Measurements from ENCODE around the gene SGSM2.

SGSM2 gene

DNA sequence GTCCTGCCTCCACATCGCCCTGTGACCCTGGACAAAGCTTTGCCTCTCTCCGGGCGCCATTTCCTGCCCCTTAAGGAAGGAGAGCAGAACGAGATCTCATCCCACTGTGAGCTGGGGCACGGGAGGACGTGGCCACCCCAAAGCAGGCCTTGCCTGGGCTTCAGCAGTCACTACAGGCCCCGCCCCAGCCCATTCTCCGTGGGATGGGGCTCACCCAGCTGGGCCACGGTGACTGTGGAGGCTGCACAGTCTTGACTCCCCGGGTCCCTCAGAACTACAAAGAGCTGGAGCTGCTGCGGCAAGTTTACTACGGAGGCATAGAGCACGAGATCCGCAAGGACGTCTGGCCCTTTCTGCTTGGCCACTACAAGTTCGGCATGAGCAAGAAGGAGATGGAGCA is 35.4 kb downstream of the SGSM2 start:
- no peak overlapping the region for H3K4me3 ChIP-seq (ENCODE audit: low read length)

DNA sequence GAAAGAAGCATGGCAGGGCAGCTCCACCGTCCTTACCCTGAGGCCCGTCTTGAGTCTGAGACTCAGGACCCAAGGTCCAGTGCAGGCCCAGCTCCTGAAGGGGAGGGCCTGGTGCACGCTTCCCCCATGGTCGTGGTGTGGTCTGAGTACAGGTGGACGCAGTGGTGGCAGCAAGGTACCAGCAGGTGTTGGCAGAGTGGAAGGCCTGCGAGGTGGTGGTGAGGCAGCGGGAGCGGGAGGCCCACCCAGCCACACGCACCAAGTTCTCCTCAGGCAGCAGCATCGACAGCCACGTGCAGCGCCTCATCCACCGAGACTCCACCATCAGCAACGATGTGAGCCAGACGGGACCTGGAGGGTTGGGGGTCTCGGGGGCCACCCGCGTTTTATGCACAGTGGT is 35.9 kb downstream of the SGSM2 start:
- no peak overlapping the region for H3K4me3 ChIP-seq (ENCODE audit: low read length)
- DNase-seq (ENCODE audit: low read depth): no peak
- TF ChIP-seq, protein P1, sequence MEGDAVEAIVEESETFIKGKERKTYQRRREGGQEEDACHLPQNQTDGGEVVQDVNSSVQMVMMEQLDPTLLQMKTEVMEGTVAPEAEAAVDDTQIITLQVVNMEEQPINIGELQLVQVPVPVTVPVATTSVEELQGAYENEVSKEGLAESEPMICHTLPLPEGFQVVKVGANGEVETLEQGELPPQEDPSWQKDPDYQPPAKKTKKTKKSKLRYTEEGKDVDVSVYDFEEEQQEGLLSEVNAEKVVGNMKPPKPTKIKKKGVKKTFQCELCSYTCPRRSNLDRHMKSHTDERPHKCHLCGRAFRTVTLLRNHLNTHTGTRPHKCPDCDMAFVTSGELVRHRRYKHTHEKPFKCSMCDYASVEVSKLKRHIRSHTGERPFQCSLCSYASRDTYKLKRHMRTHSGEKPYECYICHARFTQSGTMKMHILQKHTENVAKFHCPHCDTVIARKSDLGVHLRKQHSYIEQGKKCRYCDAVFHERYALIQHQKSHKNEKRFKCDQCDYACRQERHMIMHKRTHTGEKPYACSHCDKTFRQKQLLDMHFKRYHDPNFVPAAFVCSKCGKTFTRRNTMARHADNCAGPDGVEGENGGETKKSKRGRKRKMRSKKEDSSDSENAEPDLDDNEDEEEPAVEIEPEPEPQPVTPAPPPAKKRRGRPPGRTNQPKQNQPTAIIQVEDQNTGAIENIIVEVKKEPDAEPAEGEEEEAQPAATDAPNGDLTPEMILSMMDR (conservative IDR thresholded peaks at IDR 0.05; ENCODE audit: low read depth, low read length): no peak

More for the DNA sequence above, 35.4 kb downstream of the SGSM2 start:
- no peak for DNase-seq (ENCODE audit: low read depth)
- TF ChIP-seq, protein P1 (conservative IDR thresholded peaks at IDR 0.05; ENCODE audit: low read depth, low read length): no peak

DNA sequence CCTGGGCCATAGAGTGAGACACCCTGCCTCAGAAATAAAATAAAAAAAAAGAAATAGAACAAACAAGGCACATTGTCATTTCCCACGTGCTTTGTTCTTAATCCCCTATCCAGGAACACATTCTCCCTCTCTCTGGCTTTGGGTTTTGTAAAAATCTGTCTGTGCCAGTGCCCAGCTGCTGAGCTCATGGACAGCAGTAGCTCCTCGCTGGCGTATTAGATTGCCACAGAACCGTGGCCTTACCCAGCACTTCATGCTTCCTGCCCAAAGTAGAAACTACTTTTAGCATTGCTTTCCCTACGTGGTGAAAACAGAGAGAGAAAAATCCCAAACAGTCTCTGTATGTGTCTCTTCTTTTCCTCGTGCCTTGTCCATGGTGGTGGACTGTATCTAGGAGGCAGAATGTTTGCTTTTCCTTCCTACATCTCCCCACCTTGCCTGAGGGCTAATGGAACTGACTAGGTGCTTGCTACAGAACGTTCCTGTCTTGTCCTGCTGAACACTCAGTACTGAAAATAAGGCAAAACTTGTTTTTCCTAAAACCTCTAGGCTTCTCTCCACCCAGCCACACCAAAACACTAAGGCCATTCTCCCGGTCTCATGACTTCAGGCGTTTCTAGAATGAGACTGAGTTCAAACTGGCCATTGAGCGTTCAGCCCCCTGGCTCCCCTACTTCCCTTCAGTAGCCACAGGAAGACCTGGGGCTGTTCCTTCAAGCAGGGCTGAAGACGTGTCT is 37.4 kb downstream of the SGSM2 start:
- TF ChIP-seq, protein P1 (conservative IDR thresholded peaks at IDR 0.05; ENCODE audit: low read depth, low read length): no peak
- DNase-seq (ENCODE audit: low read depth): no peak
- H3K4me3 ChIP-seq (ENCODE audit: low read length): no peak overlapping the region

DNA sequence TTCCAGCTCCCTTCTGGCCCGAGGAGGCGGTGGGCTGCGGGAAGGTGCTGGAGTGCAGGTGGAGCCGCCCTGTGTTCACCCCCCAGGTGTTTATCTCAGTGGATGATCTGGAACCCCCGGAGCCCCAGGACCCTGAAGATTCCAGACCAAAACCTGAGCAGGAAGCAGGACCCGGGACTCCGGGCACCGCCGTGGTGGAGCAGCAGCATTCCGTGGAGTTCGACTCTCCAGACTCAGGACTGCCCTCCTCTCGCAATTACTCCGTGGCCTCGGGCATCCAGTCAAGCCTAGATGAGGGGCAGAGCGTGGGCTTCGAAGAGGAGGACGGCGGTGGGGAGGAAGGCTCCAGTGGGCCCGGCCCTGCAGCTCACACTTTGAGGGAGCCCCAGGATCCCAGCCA is 38.1 kb downstream of the SGSM2 start:
- DNase-seq (ENCODE audit: low read depth): no peak
- no peak overlapping the region for H3K4me3 ChIP-seq (ENCODE audit: low read length)
- TF ChIP-seq, protein P1 (conservative IDR thresholded peaks at IDR 0.05; ENCODE audit: low read depth, low read length): no peak

DNA sequence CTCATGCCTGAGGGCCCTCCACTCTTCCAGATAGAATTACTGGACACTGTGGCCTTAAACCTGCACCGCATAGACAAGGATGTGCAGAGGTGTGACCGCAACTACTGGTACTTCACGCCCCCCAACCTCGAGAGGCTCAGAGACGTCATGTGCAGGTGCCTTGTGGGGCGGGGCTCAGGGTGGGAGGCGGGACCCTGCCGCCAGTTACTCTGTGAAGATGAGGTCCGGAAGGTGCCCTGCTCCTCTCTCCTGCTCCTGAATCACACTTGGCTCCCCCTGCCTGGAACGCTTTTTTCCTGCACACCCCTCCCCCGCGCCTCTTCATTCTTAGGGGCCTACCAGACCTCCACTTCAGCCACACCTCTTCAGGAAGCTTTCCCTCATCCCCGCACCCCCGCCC is 38.8 kb downstream of the SGSM2 start:
- no peak for DNase-seq (ENCODE audit: low read depth)
- H3K4me3 ChIP-seq (ENCODE audit: low read length): no peak overlapping the region
- TF ChIP-seq, protein P1 (conservative IDR thresholded peaks at IDR 0.05; ENCODE audit: low read depth, low read length): no peak

DNA sequence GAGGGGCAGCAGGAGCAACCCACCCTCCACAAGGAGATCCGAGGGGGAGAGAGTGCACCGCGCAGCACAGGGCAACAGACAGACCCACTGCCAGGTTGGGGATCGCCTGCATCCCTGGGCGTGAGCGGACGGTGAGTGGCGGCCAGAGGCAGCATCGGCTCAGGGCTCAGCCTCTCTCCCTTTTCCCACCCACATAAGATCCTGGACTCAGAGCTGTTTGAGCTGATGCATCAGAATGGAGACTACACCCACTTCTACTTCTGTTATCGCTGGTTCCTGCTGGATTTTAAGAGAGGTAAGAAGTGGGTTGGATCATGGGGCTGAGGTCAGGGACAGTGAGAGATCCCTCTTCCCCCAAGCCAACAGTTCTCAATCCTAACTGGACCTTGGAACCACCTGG is 40.4 kb downstream of the SGSM2 start:
- TF ChIP-seq, protein P1 (conservative IDR thresholded peaks at IDR 0.05; ENCODE audit: low read depth, low read length): no peak
- DNase-seq (ENCODE audit: low read depth): no peak
- H3K4me3 ChIP-seq (ENCODE audit: low read length): no peak overlapping the region

DNA sequence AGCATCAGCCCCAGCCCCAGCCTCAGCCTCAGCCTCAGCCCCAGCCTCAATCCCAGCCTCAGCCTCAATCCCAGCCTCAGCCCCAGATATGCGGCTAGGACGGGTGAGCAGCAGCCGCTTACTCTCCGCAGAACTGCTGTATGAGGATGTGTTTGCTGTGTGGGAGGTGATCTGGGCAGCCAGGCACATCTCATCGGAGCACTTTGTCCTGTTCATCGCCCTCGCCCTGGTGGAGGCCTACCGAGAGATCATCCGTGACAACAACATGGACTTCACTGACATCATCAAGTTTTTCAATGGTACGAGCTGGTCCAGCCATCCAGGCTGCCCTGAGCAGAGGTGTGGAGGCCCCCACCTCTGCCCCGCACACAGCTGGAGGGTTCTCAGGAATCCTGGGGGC is 41.6 kb downstream of the SGSM2 start:
- H3K4me3 ChIP-seq (ENCODE audit: low read length): no peak overlapping the region
- TF ChIP-seq, protein P1 (conservative IDR thresholded peaks at IDR 0.05; ENCODE audit: low read depth, low read length): no peak
- no peak for DNase-seq (ENCODE audit: low read depth)

Data from retinal pigment epithelial cell (primary cell).